Sigmoid colon (tissue), 7 donors: Measurements from ENCODE around the gene CEP63. TPM values are rescaled to one million over a fixed set of nuclear protein-coding genes. Genes with fewer than 3 reads are reported as not detected.

ENCODE experiments used
- DNase-seq: peaks from one replicate; pipeline ENCODE4 v3.0.0-alpha.2; 2019
- H3K27ac ChIP-seq, 4 donors: fragments of 200-600 bp; sonication (generic); one replicate each; pipeline ENCODE4 v1.5.1; 2016 to 2019; ENCODE audit warnings: mild to moderate bottlenecking in 1 of 4
- H3K27me3 ChIP-seq, 3 donors: fragments of 200-600 bp; sonication (generic); one replicate each; pipeline ENCODE4 v1.5.1; 2019; ENCODE audit warnings: mild to moderate bottlenecking in 1 of 3
- H3K36me3 ChIP-seq, 4 donors: fragments of 200-600 bp; sonication (generic); one replicate each; pipeline ENCODE4 v1.5.1; 2016 to 2019
- H3K4me1 ChIP-seq, 4 donors: fragments of 200-600 bp; sonication (generic); one replicate each; pipeline ENCODE4 v1.5.1; 2017 to 2019
- H3K4me3 ChIP-seq, 4 donors: fragments of 200-600 bp; sonication (generic); one replicate each; pipeline ENCODE4 v1.5.1; 2017 to 2019; ENCODE audit warnings: mild to moderate bottlenecking in 2 of 4, moderate library complexity in 1 of 4
- H3K9me3 ChIP-seq, 4 donors: fragments of 200-600 bp in 3 of 4; sonication (generic) in 3 of 4; one replicate each; pipeline versions ENCODE4 v1.5.1 to v1.6.1; 2013 to 2019
- EP300 ChIP-seq, 4 donors: sonication (generic); formaldehyde crosslinking; IDR thresholded peaks; one replicate each; pipeline ENCODE4 v1.6.1; 2017; ENCODE audit warnings: antibody characterized with exemption in 4 of 4
- POLR2A ChIP-seq, 2 donors: fragments of 450-650 bp; IDR thresholded peaks; one replicate each; pipeline ENCODE4 v1.6.1; 2016; ENCODE audit warnings: antibody characterized with exemption in 2 of 2, mild to moderate bottlenecking in 2 of 2, moderate library complexity in 2 of 2
- POLR2AphosphoS5 ChIP-seq, 4 donors: sonication (generic); formaldehyde crosslinking; IDR thresholded peaks; one replicate each; pipeline ENCODE4 v1.6.1; 2017; ENCODE audit warnings: antibody characterized with exemption in 4 of 4
- WGBS, 2 donors: extraction: QIAGEN DNeasy Blood & Tissue Kit; methylation state at CpG; one replicate each; pipeline ENCODE4 v1.1.7; 2013; 5-methylcytosine and 5-hydroxymethylcytosine counted together
- intact Hi-C: fragments of 100-400 bp; cut with DNase I; formaldehyde crosslinking; loops from one replicate; pipeline ENCODE4 v1.15.1; 2023
- polyA plus RNA-seq, 3 donors: library from polyadenylated mRNA; stranded (reverse); fragments of 200-250 nt; gene quantifications; one replicate each; pipeline ENCODE4 v1.2.3, GENCODE V29; 2013
- total RNA-seq, 4 donors: library from RNA; depleted of rRNA; stranded (reverse); fragments of >200 nt; gene quantifications; one replicate each; pipeline ENCODE4 v1.1.0, GENCODE V29; 2016
- TF ChIP-seq, protein P1 (sequence below), 4 experiments: fragments of 450-650 bp in 3 of 4; fragments of 200-600 bp in 1 of 4; IDR thresholded peaks; one replicate each; pipeline ENCODE4 v1.5.1; 2016 to 2019; ENCODE audit warnings: antibody characterized with exemption in 4 of 4, mild to moderate bottlenecking in 3 of 4, moderate library complexity in 2 of 4
- donor health status: healthy with polysubstance abuse.
- donor health status: Bipolar disorder and iron deficiency.
- donor health status: healthy.

Gene CEP63
- total and polyA plus RNA-seq, 7 donors: 16.6 to 33.5 (median 22.5) TPM

DNA sequence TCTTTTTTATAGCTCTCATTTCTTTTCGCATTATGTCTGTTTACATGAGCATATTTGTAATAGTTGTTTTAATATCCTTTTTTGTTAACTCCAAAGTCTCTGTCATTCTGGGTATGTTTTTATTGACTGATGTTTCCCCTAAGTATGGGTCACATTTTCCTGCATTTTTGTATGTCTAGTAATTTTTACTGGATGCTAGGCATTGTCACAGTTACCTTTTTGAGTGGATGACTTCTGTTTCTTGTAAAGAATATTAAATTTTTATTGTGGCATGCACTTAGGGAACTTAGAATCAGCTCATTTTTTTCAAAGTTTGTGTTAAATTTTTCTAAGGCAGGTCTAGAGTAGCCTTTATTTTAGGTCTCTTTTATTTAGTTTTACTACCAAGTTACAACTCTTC, 40.8 kb upstream of the CEP63 start:
- 77 to 83% methylated on average over 1 of the region's 1 CpG for WGBS, 2 donors

DNA sequence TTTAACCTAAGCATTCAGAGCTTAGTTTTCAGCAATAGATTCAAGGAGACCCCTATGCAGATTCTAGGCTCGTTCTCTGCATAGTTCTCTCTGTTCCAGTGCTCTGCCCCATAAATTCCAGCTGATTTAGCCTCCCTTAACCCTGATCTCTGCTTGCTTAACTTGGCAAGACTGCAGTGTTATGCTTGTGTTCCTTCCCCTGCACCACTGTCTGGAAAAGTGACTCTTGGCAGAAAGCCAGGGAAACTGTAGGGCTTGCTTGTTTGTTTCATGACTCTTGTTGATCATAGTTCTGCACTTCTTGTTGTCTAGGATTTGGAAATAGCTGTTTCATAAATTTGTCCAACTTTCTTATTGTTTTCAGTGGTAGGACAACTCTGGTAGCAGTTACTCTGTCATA, 40.2 kb upstream of the CEP63 start:
- 51 to 66% methylated on average over 1 of the region's 1 CpG for WGBS, 2 donors
- intact Hi-C loops: no loop called here
- H3K36me3 ChIP-seq: no peaks in the 10 kb centered on the region
- TF ChIP-seq POLR2AphosphoS5 (IDR thresholded peaks at IDR 0.05) (no peak), EP300 (IDR thresholded peaks at IDR 0.05) (no peak), POLR2A (IDR thresholded peaks at IDR 0.05) (no peak)
- TF ChIP-seq, protein P1, sequence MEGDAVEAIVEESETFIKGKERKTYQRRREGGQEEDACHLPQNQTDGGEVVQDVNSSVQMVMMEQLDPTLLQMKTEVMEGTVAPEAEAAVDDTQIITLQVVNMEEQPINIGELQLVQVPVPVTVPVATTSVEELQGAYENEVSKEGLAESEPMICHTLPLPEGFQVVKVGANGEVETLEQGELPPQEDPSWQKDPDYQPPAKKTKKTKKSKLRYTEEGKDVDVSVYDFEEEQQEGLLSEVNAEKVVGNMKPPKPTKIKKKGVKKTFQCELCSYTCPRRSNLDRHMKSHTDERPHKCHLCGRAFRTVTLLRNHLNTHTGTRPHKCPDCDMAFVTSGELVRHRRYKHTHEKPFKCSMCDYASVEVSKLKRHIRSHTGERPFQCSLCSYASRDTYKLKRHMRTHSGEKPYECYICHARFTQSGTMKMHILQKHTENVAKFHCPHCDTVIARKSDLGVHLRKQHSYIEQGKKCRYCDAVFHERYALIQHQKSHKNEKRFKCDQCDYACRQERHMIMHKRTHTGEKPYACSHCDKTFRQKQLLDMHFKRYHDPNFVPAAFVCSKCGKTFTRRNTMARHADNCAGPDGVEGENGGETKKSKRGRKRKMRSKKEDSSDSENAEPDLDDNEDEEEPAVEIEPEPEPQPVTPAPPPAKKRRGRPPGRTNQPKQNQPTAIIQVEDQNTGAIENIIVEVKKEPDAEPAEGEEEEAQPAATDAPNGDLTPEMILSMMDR (IDR thresholded peaks at IDR 0.05): no peak
- H3K27me3 ChIP-seq: no peaks in the 10 kb centered on the region
- H3K4me3 ChIP-seq: no peak overlapping the region
- no peaks in the 10 kb centered on the region for H3K9me3 ChIP-seq
- peaks cover 0 to 7% (median 0%) of the 10 kb centered on the region in 4 donors for H3K4me1 ChIP-seq
- no peak overlapping the region for H3K27ac ChIP-seq
- DNase-seq: no peak

More for the DNA sequence above, 40.8 kb upstream of the CEP63 start:
- DNase-seq: no peak
- TF ChIP-seq POLR2A (IDR thresholded peaks at IDR 0.05): no peak
- TF ChIP-seq, protein P1 (IDR thresholded peaks at IDR 0.05): no peak
- TF ChIP-seq POLR2AphosphoS5 (IDR thresholded peaks at IDR 0.05): no peak
- TF ChIP-seq EP300 (IDR thresholded peaks at IDR 0.05): no peak
- Histone ChIP-seq H3K4me3 (no peak overlapping the region), H3K36me3 (no peaks in the 10 kb centered on the region), H3K9me3 (no peaks in the 10 kb centered on the region), H3K27me3 (no peaks in the 10 kb centered on the region), H3K27ac (no peak overlapping the region), H3K4me1 (peaks cover 0 to 7% (median 0%) of the 10 kb centered on the region in 4 donors)
- intact Hi-C loops: no loop called here

DNA sequence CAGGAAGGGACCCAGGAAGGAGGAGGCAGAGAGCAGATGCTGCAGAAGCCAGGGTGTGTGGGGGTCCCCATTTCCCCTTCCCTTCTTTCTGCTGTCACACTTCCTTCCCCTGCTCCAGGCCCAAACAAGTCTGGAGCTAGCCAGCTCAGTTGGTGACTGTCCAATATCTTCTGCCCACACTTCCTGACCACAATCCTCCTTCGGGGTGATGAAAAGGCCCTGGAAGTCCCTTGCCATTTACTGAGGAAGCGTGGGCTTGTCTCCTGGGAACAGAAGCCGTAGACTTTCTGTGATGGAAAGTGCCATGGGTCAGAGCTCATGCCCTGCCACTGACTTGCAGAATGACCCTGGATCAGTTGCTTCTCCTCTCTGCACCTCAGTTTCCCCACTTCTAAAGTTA, 39.1 kb upstream of the CEP63 start:
- Histone ChIP-seq H3K27me3 (no peaks in the 10 kb centered on the region), H3K36me3 (no peaks in the 10 kb centered on the region), H3K9me3 (no peaks in the 10 kb centered on the region), H3K4me3 (no peak overlapping the region), H3K27ac (no peak overlapping the region), H3K4me1 (peaks cover 0 to 7% (median 0%) of the 10 kb centered on the region in 4 donors)
- 58 to 78% methylated on average over 3 of the region's 3 CpGs for WGBS, 2 donors
- no peak for DNase-seq
- TF ChIP-seq POLR2A (IDR thresholded peaks at IDR 0.05) (no peak), EP300 (IDR thresholded peaks at IDR 0.05) (no peak), POLR2AphosphoS5 (IDR thresholded peaks at IDR 0.05) (no peak)
- TF ChIP-seq, protein P1 (IDR thresholded peaks at IDR 0.05): no peak
- intact Hi-C loops: no loop called here

DNA sequence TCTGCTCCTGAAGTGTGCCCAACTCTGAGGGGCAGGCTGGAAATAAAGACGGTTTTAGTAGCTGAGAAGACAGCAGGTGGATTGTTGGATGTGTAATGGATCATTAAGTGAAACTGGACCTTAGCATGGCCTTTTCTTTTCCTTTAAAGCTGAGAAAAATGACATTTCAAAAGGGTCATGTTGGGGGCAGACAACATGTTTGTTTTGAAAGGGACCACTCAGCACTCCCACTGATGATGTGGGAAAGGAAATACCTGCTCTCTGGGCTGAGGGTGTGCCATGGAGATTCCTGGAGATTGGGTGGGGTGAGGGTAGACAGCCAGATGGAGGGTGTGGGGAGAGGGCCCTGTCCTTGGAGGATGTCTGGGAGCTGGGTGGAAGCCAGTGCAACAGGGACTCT, 38.5 kb upstream of the CEP63 start:
- no peak overlapping the region for H3K27ac ChIP-seq
- intact Hi-C loops: no loop called here
- H3K4me3 ChIP-seq: no peak overlapping the region
- no peaks in the 10 kb centered on the region for H3K27me3 ChIP-seq
- peaks cover 0 to 7% (median 0%) of the 10 kb centered on the region in 4 donors for H3K4me1 ChIP-seq
- WGBS, 2 donors: 82 to 93% methylated on average over 1 of the region's 1 CpG
- DNase-seq: no peak
- H3K9me3 ChIP-seq: no peaks in the 10 kb centered on the region
- H3K36me3 ChIP-seq: no peaks in the 10 kb centered on the region
- TF ChIP-seq, protein P1 (IDR thresholded peaks at IDR 0.05): no peak
- no peak for TF ChIP-seq POLR2A (IDR thresholded peaks at IDR 0.05)
- no peak for TF ChIP-seq EP300 (IDR thresholded peaks at IDR 0.05)
- TF ChIP-seq POLR2AphosphoS5 (IDR thresholded peaks at IDR 0.05): no peak

DNA sequence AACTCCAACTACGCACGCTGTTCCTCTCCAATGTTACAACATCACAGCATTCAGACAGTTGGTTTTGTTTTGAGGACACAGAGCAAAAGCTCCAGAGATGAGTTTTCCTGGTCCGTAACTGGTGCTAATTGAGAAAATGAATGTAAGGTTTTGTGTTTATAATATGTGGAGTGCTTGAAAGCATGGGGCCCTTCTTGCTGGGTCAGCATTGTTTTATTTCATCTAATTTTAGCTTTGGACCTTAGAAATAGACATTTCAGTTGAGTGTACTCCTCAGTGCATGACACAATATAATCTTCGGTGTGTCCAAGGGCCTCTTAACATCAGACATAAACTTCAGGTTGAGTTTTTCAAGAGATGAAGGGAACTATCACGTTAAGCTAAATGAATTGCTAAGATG, 37.2 kb upstream of the CEP63 start:
- no peak overlapping the region for H3K4me3 ChIP-seq
- H3K36me3 ChIP-seq: no peaks in the 10 kb centered on the region
- WGBS, 2 donors: 88 to 90% methylated on average over 5 of the region's 5 CpGs
- intact Hi-C loops: no loop called here
- H3K27ac ChIP-seq: no peak overlapping the region
- DNase-seq: no peak
- peaks cover 0 to 7% (median 0%) of the 10 kb centered on the region in 4 donors for H3K4me1 ChIP-seq
- no peaks in the 10 kb centered on the region for H3K27me3 ChIP-seq
- no peaks in the 10 kb centered on the region for H3K9me3 ChIP-seq
- TF ChIP-seq POLR2A (IDR thresholded peaks at IDR 0.05): no peak
- no peak for TF ChIP-seq POLR2AphosphoS5 (IDR thresholded peaks at IDR 0.05)
- TF ChIP-seq EP300 (IDR thresholded peaks at IDR 0.05): no peak
- TF ChIP-seq, protein P1 (IDR thresholded peaks at IDR 0.05): no peak
